ENCODE results near the gene PLPP1.

DNA sequence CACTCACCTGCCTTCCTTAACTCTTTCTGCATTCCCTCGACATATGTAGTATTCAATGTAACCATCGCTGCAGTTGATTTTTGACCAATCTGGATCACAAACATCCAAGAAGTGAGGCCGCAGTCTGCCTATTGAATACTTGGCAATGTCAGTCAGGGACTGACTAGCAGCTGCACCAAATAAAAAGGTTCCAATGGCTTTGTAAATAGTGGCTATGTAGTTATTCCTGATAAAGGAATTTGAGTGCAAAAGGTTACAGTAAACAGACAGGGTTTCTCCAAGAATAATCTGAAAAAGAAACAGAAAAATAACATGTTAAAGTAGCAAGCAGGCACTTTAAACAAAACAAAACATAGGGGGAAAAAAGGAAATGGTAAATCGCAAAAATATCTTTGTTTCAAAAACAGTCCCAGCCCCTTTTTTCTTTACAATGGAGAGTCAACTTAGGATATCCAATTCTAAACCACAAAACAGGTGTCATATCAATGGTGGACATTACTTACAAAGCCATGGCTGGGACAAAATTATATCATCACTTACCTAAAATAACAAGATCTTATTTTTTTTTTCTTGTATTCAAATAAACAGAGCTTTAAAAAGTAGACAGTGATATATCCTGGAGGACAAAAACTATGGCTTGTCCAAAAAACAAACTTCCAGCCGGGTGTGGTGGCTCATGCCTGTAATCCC is 66.8 kb downstream of the PLPP1 start:
- no peak for TF ChIP-seq POLR2A (IDR thresholded peaks at IDR 0.05; ENCODE audit: low read length)
- no peak for TF ChIP-seq GATA1 (IDR thresholded peaks at IDR 0.05; ENCODE audit: low read depth, low read length)
